Peyer's patch (tissue), 4 donors: ENCODE data around the gene AK5. TPM values are rescaled to one million over a fixed set of nuclear protein-coding genes. Genes with fewer than 3 reads are reported as not detected.
"Not testable (repeated sequence)": the region's sequence is repeated elsewhere in the genome, so short reads cannot be mapped to it uniquely, and the experiment has no call there.

Experiments used
- DNase-seq, 3 donors: peaks; one replicate each; pipeline ENCODE4 v3.0.0-alpha.2; 2017 to 2019
- H3K27ac ChIP-seq, 4 donors: fragments of 200-600 bp; sonication (generic); one replicate each; pipeline ENCODE4 v1.5.1; 2016 to 2019
- H3K27me3 ChIP-seq, 2 donors: fragments of 200-600 bp; sonication (generic); one replicate each; pipeline ENCODE4 v1.5.1; 2019
- H3K36me3 ChIP-seq, 3 donors: fragments of 200-600 bp; sonication (generic); one replicate each; pipeline ENCODE4 v1.5.1; 2016 to 2019
- H3K4me1 ChIP-seq, 4 donors: fragments of 200-600 bp; sonication (generic); one replicate each; pipeline ENCODE4 v1.5.1; 2016 to 2019
- H3K4me3 ChIP-seq, 4 donors: fragments of 200-600 bp; sonication (generic); 1 replicate in 3 of 4; 2 replicates in 1 of 4; pipeline ENCODE4 v1.5.1; 2016 to 2019; ENCODE audit warnings: mild to moderate bottlenecking in 1 of 4
- H3K9me3 ChIP-seq, 4 donors: fragments of 200-600 bp; sonication (generic); one replicate each; pipeline ENCODE4 v1.5.1; 2016 to 2019; ENCODE audit warnings: mild to moderate bottlenecking in 1 of 4
- CTCF ChIP-seq, 6 experiments: fragments of 450-650 bp in 4 of 6; fragments of 200-600 bp in 2 of 6; sonication (generic) in 1 of 6; IDR thresholded peaks; one replicate each; pipeline ENCODE4 v1.5.1; 2017 to 2019; ENCODE audit warnings: antibody characterized with exemption in 6 of 6, mild to moderate bottlenecking in 3 of 6, moderate library complexity in 1 of 6
- POLR2A ChIP-seq, 2 donors: fragments of 450-650 bp; IDR thresholded peaks; one replicate each; pipeline ENCODE4 v1.5.1; 2017; ENCODE audit warnings: antibody characterized with exemption in 2 of 2, mild to moderate bottlenecking in 2 of 2, moderate library complexity in 2 of 2
- total RNA-seq, 4 donors: library from RNA; depleted of rRNA; stranded (reverse); fragments of >200 nt; gene quantifications; one replicate each; pipeline ENCODE4 v1.1.0, GENCODE V29; 2016

Gene AK5
- total RNA-seq, 4 donors from 2014 or later, result 5.3 to 12.4 TPM; not detected in 2

GRCh38 chr1:77308889-77309621, 27.2 kb downstream of the AK5 start:
- Histone ChIP-seq H3K27me3 (no peaks in the 10 kb centered on the region), H3K9me3 (no peaks in the 10 kb centered on the region), H3K4me1 (no peaks in the 10 kb centered on the region), H3K36me3 (no peaks in the 10 kb centered on the region), H3K4me3 (no peak overlapping the region), H3K27ac (no peak overlapping the region)
- DNase-seq, result no peak
- TF ChIP-seq CTCF (IDR thresholded peaks at IDR 0.05), result no peak
- no peak for TF ChIP-seq POLR2A (IDR thresholded peaks at IDR 0.05)

GRCh38 chr1:77310924-77311323, 29.1 kb downstream of the AK5 start:
- Histone ChIP-seq H3K4me1 (no peaks in the 10 kb centered on the region), H3K9me3 (no peaks in the 10 kb centered on the region), H3K4me3 (no peak overlapping the region), H3K36me3 (no peaks in the 10 kb centered on the region), H3K27ac (no peak overlapping the region), H3K27me3 (no peaks in the 10 kb centered on the region)
- TF ChIP-seq CTCF (IDR thresholded peaks at IDR 0.05), result no peak
- no peak for TF ChIP-seq POLR2A (IDR thresholded peaks at IDR 0.05)
- DNase-seq, result no peak

GRCh38 chr1:77312364-77312763, 30.5 kb downstream of the AK5 start:
- not testable (repeated sequence) for H3K4me3 ChIP-seq, H3K36me3 ChIP-seq, H3K27me3 ChIP-seq, H3K9me3 ChIP-seq, H3K4me1 ChIP-seq, H3K27ac ChIP-seq, DNase-seq

GRCh38 chr1:77313491-77313890, 31.7 kb downstream of the AK5 start:
- DNase-seq, result no peak
- TF ChIP-seq POLR2A (IDR thresholded peaks at IDR 0.05) (no peak), CTCF (IDR thresholded peaks at IDR 0.05) (peak in 2 of 6 experiments; percentile 15 to 22)
- no peaks in the 10 kb centered on the region for H3K9me3 ChIP-seq

GRCh38 chr1:77316006-77316405, 34.2 kb downstream of the AK5 start:
- TF ChIP-seq CTCF (IDR thresholded peaks at IDR 0.05) (no peak), POLR2A (IDR thresholded peaks at IDR 0.05) (no peak)
- no peak overlapping the region for H3K4me3 ChIP-seq
- H3K9me3 ChIP-seq, result no peaks in the 10 kb centered on the region
- DNase-seq, result no peak
- H3K4me1 ChIP-seq, result no peaks in the 10 kb centered on the region
- no peaks in the 10 kb centered on the region for H3K27me3 ChIP-seq
- H3K27ac ChIP-seq, result no peak overlapping the region
- no peaks in the 10 kb centered on the region for H3K36me3 ChIP-seq

More at GRCh38 chr1:77313491-77313890, 31.7 kb downstream of the AK5 start:
- no peaks in the 10 kb centered on the region for H3K4me1 ChIP-seq
- H3K36me3 ChIP-seq, result no peaks in the 10 kb centered on the region
- no peaks in the 10 kb centered on the region for H3K27me3 ChIP-seq
- no peak overlapping the region for H3K4me3 ChIP-seq
- no peak overlapping the region for H3K27ac ChIP-seq

GRCh38 chr1:77316966-77317365, 35.1 kb downstream of the AK5 start:
- no peaks in the 10 kb centered on the region for H3K27me3 ChIP-seq
- no peaks in the 10 kb centered on the region for H3K4me1 ChIP-seq
- TF ChIP-seq CTCF (IDR thresholded peaks at IDR 0.05), result no peak
- TF ChIP-seq POLR2A (IDR thresholded peaks at IDR 0.05), result no peak
- DNase-seq, result no peak
- H3K4me3 ChIP-seq, result no peak overlapping the region
- no peaks in the 10 kb centered on the region for H3K36me3 ChIP-seq
- no peaks in the 10 kb centered on the region for H3K9me3 ChIP-seq
- no peak overlapping the region for H3K27ac ChIP-seq
